GM10248 (cell line): ENCODE results near the gene TRAPPC10.

Source experiments
- CTCF ChIA-PET: fragments of 300-600 bp; sonication (Branson Sonifier 250); formaldehyde crosslinking; extraction: SDS; loops from one replicate; lab custom pipeline; 2021; ENCODE audit warnings: antibody characterized with exemption; lab: Yijun Ruan, JAX
- POLR2A ChIA-PET: fragments of 350-650 bp; sonication (Branson Sonifier 250); formaldehyde crosslinking; extraction: SDS; loops from one replicate; lab custom pipeline; 2020; ENCODE audit warnings: antibody characterized with exemption; lab: Yijun Ruan, JAX
- DNase-seq: peaks from one replicate; pipeline ENCODE4 v3.0.0; 2012; ENCODE audit errors: extremely low spot score
- TF ChIP-seq, protein P1 (sequence below): IDR thresholded peaks from 2 replicates; pipeline ENCODE4 v1.5.1; 2012; ENCODE audit warnings: mild to moderate bottlenecking, low read depth; ENCODE audit errors: extremely low read depth, missing control alignments, control extremely low read depth

The TRAPPC10 gene

DNA sequence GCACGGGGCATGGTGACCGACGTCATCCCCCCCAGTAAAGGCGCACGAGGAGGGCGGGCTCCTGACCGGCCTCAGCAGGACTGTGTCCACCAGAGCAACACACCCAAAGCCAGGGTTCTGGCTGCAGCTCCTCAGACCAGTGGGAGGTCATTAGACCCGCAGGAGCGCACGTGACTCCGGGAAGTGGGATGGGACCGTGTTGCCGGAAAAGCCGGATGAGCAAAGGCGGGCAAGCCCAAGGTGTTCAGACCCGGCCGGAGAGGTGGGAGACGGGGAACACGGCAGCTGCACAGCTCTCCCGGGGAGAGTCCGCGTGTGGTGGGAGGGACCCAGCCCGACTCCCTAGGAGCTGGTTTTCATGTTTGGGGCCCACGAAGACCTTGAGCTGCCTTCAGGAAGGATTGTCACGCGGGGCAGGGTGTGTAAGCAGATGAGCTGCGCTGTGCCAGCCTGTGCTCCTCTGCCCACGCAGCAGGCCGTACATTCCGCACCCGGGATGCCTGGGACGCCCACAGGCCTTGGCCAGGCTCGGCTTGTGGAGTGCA lies 20.6 kb upstream of the TRAPPC10 start:
- TF ChIP-seq, protein P1, sequence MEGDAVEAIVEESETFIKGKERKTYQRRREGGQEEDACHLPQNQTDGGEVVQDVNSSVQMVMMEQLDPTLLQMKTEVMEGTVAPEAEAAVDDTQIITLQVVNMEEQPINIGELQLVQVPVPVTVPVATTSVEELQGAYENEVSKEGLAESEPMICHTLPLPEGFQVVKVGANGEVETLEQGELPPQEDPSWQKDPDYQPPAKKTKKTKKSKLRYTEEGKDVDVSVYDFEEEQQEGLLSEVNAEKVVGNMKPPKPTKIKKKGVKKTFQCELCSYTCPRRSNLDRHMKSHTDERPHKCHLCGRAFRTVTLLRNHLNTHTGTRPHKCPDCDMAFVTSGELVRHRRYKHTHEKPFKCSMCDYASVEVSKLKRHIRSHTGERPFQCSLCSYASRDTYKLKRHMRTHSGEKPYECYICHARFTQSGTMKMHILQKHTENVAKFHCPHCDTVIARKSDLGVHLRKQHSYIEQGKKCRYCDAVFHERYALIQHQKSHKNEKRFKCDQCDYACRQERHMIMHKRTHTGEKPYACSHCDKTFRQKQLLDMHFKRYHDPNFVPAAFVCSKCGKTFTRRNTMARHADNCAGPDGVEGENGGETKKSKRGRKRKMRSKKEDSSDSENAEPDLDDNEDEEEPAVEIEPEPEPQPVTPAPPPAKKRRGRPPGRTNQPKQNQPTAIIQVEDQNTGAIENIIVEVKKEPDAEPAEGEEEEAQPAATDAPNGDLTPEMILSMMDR = no peak
- CTCF ChIA-PET = interaction anchor here (1.0 to 1.4 kb wide), 2 partner anchors 16 to 21 kb away, joined by 4 to 5 read pairs; partner anchors contain the start of gene TRAPPC10
- no peak for DNase-seq
- POLR2A ChIA-PET = no interaction called here

DNA sequence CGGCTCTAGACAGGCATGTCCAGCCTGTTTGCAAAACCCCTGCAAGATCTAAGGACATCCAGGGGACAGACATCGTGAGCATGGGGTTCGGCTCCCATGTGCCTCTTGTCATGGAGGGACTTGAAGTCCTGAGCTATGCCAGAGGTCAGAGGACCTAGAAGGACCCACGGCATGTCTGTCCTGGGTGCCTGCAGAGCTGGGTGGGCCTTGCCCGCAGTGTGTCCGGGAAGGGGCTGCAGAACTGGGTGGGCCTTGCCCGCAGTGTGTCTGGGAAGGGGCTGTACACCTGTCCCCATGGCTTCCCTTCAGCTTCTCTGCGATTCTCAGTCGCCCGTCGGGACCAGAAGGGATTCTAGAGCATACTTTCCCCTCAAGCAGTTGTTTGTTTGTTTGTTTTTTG lies 20.0 kb upstream of the TRAPPC10 start:
- CTCF ChIA-PET = interaction anchor here (1.0 to 1.4 kb wide), 2 partner anchors 17 to 21 kb away, joined by 4 to 5 read pairs; partner anchors contain the start of gene TRAPPC10
- TF ChIP-seq, protein P1 = no peak
- no peak for DNase-seq
- POLR2A ChIA-PET = no interaction called here

DNA sequence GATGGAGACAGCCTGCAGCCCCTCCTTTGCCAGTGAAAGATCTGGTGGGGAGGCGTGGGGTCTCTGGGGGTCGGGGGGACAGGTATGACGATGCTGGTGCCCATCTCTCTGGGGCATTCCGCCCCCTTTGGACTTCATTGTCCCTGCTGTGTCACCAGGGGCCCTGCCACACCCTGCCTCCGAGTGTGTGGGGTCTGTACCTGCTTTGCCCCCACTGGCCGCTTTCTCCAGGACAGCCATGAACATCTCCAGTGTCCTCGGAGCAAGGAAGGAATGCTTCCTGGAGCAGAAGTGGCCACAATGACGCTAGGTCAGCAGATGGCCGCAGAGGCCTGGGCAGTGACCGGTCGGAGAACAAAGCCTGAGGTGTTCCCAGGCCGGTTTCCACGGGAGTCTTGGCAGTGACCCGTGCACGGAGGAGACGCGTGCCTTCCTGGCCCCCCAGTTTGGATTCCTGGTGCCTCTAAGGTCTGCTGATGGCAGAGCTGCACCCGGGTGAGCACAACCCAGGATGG lies 18.6 kb upstream of the TRAPPC10 start:
- TF ChIP-seq, protein P1 = no peak
- DNase-seq = no peak
- ChIA-PET POLR2A (no interaction called here), CTCF (interaction anchor here (2.1 kb wide), 1 partner anchor 10 kb away, joined by 4 read pairs; no protein-coding TSS in a partner anchor)

DNA sequence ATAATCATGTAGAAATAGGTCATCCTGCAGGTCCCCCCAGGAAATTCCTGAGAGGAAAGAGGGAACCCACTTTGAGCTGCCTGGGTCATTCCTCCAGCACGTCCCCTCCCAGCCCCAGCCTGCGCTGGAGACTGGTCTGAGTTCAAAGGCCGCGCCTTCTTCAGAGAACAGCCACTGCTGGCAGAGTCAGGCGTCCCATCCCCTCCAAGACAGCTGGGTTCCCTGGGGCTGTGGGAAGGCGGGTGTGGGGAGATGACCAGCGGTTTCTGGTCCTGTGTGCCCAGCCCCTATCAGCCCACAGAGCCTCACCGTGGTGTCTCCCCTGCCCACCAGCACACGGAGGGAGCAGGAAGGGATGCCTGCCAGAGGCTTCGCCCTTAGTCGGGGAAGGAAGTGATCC lies 18.0 kb upstream of the TRAPPC10 start:
- POLR2A ChIA-PET = no interaction called here
- DNase-seq = peak; percentile 14
- CTCF ChIA-PET = interaction anchor here (2.1 kb wide), 1 partner anchor 9 kb away, joined by 4 read pairs; no protein-coding TSS in a partner anchor
- TF ChIP-seq, protein P1 = no peak

DNA sequence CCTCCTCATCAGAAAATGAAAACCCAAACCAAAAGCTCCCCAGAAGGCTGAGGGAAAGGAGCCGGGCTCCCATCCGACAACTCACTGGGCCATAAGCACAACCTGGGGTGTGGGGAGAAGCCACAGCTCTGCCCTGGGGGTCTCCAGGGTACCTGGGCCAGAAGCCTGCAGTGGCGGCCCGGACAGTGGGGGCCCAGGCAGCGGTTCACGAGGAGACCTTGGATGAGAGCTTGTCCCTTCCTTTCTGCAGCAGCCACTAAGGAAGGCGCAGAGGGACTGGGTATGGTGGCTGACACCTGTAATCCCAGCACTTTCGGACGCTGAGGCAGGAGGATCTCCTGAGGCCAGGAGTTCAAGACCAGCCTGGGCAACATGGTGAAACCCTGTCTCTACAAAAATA lies 17.5 kb upstream of the TRAPPC10 start:
- TF ChIP-seq, protein P1 = no peak
- CTCF ChIA-PET = interaction anchor here (2.1 kb wide), 1 partner anchor 8 kb away, joined by 4 read pairs; no protein-coding TSS in a partner anchor
- POLR2A ChIA-PET = interaction anchor here (0.6 kb wide), 1 partner anchor 269 kb away, joined by 3 read pairs; no protein-coding TSS in a partner anchor
- DNase-seq = no peak

DNA sequence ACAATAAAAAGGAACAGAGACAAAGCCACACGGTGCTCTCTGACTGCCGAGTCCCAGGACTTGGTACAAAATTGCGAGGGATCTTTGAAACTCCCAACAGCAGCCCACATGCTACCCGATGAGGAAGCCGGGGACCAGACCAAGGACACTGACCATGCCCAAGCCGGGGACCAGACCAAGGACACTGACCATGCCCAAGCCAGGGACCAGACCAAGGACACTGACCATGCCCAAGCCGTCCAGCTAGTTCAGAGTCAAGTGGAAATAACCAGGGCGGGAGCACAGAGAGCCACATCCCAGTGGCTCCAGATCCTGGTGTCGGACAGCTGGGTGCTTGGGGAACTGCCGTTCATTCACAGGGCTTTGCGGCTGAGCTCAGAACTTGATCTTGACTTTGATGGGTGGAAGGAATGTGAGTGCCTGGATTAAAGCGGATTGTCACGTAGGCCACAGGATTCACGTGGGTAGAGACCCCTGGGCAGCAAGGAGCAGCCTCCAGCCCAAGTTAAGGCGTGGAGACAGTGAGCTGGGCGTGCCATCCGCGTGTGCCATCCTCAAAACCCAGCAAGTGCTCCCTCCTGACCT lies 16.5 kb upstream of the TRAPPC10 start:
- ChIA-PET POLR2A (no interaction called here), CTCF (no interaction called here)
- no peak for DNase-seq
- TF ChIP-seq, protein P1 = no peak
